Smooth muscle cell (in vitro differentiated cells): Measurements from ENCODE around the gene KRT3. TPM values are rescaled to one million over a fixed set of nuclear protein-coding genes. Genes with fewer than 3 reads are reported as not detected.

Experiments used
- DNase-seq: peaks from one replicate; lab custom pipeline; 2025; ENCODE audit not compliant: unreplicated experiment; lab: John Stamatoyannopoulos, UW
- H2AFZ ChIP-seq: fragments of 200-600 bp; sonication (generic); 2 replicates; pipeline ENCODE4 v1.6.0; 2016; ENCODE audit warnings: antibody characterized with exemption, low read depth, mild to moderate bottlenecking
- H3F3A ChIP-seq: fragments of 200-600 bp; sonication (generic); 2 replicates; pipeline ENCODE4 v1.6.0; 2017; ENCODE audit warnings: antibody characterized with exemption, low read depth
- H3K27ac ChIP-seq: fragments of 200-600 bp; sonication (generic); 2 replicates; pipeline ENCODE4 v1.5.1; 2016; ENCODE audit warnings: low read depth, mild to moderate bottlenecking
- H3K27me3 ChIP-seq: fragments of 200-600 bp; sonication (generic); 2 replicates; pipeline ENCODE4 v1.6.1; 2016; ENCODE audit warnings: low read depth, mild to moderate bottlenecking
- H3K36me3 ChIP-seq: fragments of 200-600 bp; sonication (generic); 2 replicates; pipeline ENCODE4 v1.5.1; 2016; ENCODE audit warnings: low read depth
- H3K4me1 ChIP-seq: fragments of 200-600 bp; sonication (generic); 2 replicates; pipeline ENCODE4 v1.5.1; 2016; ENCODE audit warnings: low read depth
- H3K4me2 ChIP-seq: fragments of 200-600 bp; sonication (generic); 2 replicates; pipeline ENCODE4 v1.6.0; 2016; ENCODE audit warnings: mild to moderate bottlenecking
- H3K4me3 ChIP-seq: fragments of 200-600 bp; sonication (generic); 2 replicates; pipeline ENCODE4 v1.5.1; 2016; ENCODE audit warnings: mild to moderate bottlenecking
- H3K79me2 ChIP-seq: fragments of 200-600 bp; sonication (generic); 2 replicates; pipeline ENCODE4 v1.6.0; 2016; ENCODE audit warnings: low read depth, mild to moderate bottlenecking
- H3K9ac ChIP-seq: fragments of 200-600 bp; sonication (generic); 2 replicates; pipeline ENCODE4 v1.6.0; 2016; ENCODE audit warnings: low read depth
- H3K9me3 ChIP-seq: fragments of 200-600 bp; sonication (generic); replicated peaks from 2 replicates; pipeline ENCODE4 v1.5.1; 2016; ENCODE audit warnings: low read depth
- H4K20me1 ChIP-seq: fragments of 200-600 bp; sonication (generic); 2 replicates; pipeline ENCODE4 v1.6.0; 2016; ENCODE audit warnings: low read depth
- WGBS: methylation state at CpG from one replicate; pipeline ENCODE4 v1.1.7; 2016; ENCODE audit warnings: low lambda C conversion rate; 5-methylcytosine and 5-hydroxymethylcytosine counted together
- polyA plus RNA-seq: library from polyadenylated mRNA; unstranded; fragments of >200 nt; fragmentation: Nextera tagmentation; extraction: Ambion mirVana; gene quantifications from 2 replicates; pipeline ENCODE4 v1.2.1, GENCODE V29; 2016
- total RNA-seq: library from RNA; depleted of rRNA; stranded (reverse); fragments of >200 nt; gene quantifications from 2 replicates; pipeline ENCODE4 v1.2.3, GENCODE V29; 2014
- TF ChIP-seq, protein P1 (sequence below): fragments of 200-600 bp; sonication (generic); IDR thresholded peaks from 2 replicates; pipeline ENCODE4 v1.5.1; 2017; ENCODE audit warnings: borderline replicate concordance, mild to moderate bottlenecking, antibody characterized with exemption; ENCODE audit not compliant: insufficient read depth, poor library complexity, severe bottlenecking

Gene KRT3
- total and polyA plus RNA-seq, 2 experiments from 2014 or later = not detected

GRCh38 chr12:52792185-52793029 lies 3.5 kb downstream of the KRT3 start:
- DNase-seq = no peak
- Histone ChIP-seq H4K20me1 (no peaks in the 10 kb centered on the region), H3K79me2 (no peaks in the 10 kb centered on the region), H3K4me3 (no peak overlapping the region), H2AFZ (no peak overlapping the region), H3K4me2 (no peak overlapping the region), H3K9ac (no peak overlapping the region), H3K9me3 (no peaks in the 10 kb centered on the region), H3K27me3 (no peaks in the 10 kb centered on the region), H3F3A (no peaks in the 10 kb centered on the region), H3K27ac (no peak overlapping the region), H3K4me1 (no peaks in the 10 kb centered on the region), H3K36me3 (no peaks in the 10 kb centered on the region)
- TF ChIP-seq, protein P1, sequence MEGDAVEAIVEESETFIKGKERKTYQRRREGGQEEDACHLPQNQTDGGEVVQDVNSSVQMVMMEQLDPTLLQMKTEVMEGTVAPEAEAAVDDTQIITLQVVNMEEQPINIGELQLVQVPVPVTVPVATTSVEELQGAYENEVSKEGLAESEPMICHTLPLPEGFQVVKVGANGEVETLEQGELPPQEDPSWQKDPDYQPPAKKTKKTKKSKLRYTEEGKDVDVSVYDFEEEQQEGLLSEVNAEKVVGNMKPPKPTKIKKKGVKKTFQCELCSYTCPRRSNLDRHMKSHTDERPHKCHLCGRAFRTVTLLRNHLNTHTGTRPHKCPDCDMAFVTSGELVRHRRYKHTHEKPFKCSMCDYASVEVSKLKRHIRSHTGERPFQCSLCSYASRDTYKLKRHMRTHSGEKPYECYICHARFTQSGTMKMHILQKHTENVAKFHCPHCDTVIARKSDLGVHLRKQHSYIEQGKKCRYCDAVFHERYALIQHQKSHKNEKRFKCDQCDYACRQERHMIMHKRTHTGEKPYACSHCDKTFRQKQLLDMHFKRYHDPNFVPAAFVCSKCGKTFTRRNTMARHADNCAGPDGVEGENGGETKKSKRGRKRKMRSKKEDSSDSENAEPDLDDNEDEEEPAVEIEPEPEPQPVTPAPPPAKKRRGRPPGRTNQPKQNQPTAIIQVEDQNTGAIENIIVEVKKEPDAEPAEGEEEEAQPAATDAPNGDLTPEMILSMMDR = no peak
- 86% methylated on average over 10 of the region's 10 CpGs for WGBS

GRCh38 chr12:52791271-52792184 lies 4.4 kb downstream of the KRT3 start:
- Histone ChIP-seq H3K27me3 (no peaks in the 10 kb centered on the region), H2AFZ (no peak overlapping the region), H3K4me2 (no peak overlapping the region), H3K4me3 (no peak overlapping the region), H3K27ac (no peak overlapping the region), H3K9me3 (no peaks in the 10 kb centered on the region), H3K79me2 (no peaks in the 10 kb centered on the region), H4K20me1 (no peaks in the 10 kb centered on the region), H3K36me3 (no peaks in the 10 kb centered on the region), H3K4me1 (no peaks in the 10 kb centered on the region), H3K9ac (no peak overlapping the region), H3F3A (no peaks in the 10 kb centered on the region)
- DNase-seq = no peak
- TF ChIP-seq, protein P1 = no peak
- 96% methylated on average over 12 of the region's 12 CpGs for WGBS

DNA sequence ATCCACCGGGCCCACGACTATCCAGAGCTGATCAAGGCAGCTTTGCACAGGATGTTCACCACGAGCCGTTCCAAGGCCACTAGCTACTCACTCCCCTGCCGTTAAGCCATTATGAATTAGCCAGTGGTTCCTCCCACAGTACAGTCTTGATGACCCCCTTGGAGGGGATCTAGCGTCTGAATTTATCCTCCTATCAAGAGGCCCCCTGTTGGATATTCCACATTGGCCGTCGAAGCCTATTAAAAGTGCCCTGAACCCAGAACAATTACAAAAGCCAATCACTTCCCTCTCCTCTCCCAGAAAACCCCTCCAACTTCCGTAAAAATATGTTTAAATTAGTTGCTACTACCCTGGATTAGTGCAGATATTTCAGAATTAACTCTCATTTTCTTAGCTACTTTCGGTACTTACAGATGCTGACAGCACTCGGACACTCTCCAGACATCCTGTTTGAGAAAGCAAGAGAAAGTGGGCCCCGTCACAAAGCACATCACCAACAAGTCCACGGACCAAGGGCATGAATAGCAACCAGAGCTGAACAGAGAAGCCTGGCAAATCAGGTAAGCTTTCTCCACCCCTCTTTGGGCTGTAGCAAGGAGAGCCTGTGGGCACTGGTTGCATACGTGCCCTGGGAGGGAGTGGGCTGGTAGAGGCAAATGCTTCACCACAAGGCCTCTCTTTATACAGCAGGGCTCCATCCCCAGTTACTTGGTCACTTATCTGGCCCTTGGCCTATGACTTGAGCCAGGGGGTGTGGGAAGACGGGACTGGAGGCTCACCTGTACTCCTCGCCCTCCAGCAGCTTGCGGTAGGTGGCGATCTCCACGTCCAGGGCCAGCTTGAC lies 5.3 kb downstream of the KRT3 start:
- WGBS = 73% methylated on average over 19 of the region's 19 CpGs
- Histone ChIP-seq H3K4me2 (no peak overlapping the region), H3K4me3 (no peak overlapping the region), H3K4me1 (no peaks in the 10 kb centered on the region), H3K36me3 (no peaks in the 10 kb centered on the region), H3K9ac (no peak overlapping the region), H3K9me3 (no peaks in the 10 kb centered on the region), H3K79me2 (no peaks in the 10 kb centered on the region), H3K27me3 (no peaks in the 10 kb centered on the region), H2AFZ (no peak overlapping the region), H4K20me1 (no peaks in the 10 kb centered on the region), H3F3A (no peaks in the 10 kb centered on the region), H3K27ac (no peak overlapping the region)
- TF ChIP-seq, protein P1 = no peak
- DNase-seq = no peak
